GM19043 (cell line): Measurements from ENCODE around the gene CLUH.
A peak's percentile ranks its signal among the peaks of the same experiment; 100 is the strongest.

Experiments
- ATAC-seq: cut with Tn5 transposase; IDR thresholded peaks from one replicate; pipeline ENCODE4 v1.9.1; 2021; ENCODE audit warnings: low read depth; ENCODE audit not compliant: unreplicated experiment

CLUH gene

GRCh38 chr17:2719861-2720260 is 8.3 kb upstream of the CLUH start:
- no peak for ATAC-seq

- no peak for ATAC-seq
Measured at GRCh38 chr17:2718150-2718938, 6.8 kb upstream of the CLUH start.

GRCh38 chr17:2716649-2717048 is 5.1 kb upstream of the CLUH start:
- no peak for ATAC-seq

GRCh38 chr17:2713881-2714280 is 2.3 kb upstream of the CLUH start:
- ATAC-seq: no peak

GRCh38 chr17:2712300-2713043 is 908 bp upstream of the CLUH start:
- ATAC-seq: no peak

GRCh38 chr17:2710803-2711607 is 559 bp downstream of the CLUH start:
- peak; percentile 10 for ATAC-seq

GRCh38 chr17:2710071-2710802 is 1.3 kb downstream of the CLUH start:
- ATAC-seq: no peak

GRCh38 chr17:2709183-2709661 is 2.3 kb downstream of the CLUH start:
- ATAC-seq: no peak

GRCh38 chr17:2708585-2709182 is 2.9 kb downstream of the CLUH start:
- no peak for ATAC-seq

- ATAC-seq: no peak
Measured at GRCh38 chr17:2707721-2708584, 3.6 kb downstream of the CLUH start.

- no peak for ATAC-seq
Measured at GRCh38 chr17:2706911-2707510, 4.6 kb downstream of the CLUH start.

GRCh38 chr17:2705888-2706795 is 5.4 kb downstream of the CLUH start:
- ATAC-seq: no peak

- no peak for ATAC-seq
Measured at GRCh38 chr17:2705263-2705662, 6.3 kb downstream of the CLUH start.

- ATAC-seq: no peak
Measured at GRCh38 chr17:2704890-2705248, 6.7 kb downstream of the CLUH start.

GRCh38 chr17:2704031-2704889 is 7.3 kb downstream of the CLUH start:
- no peak for ATAC-seq

- no peak for ATAC-seq
Measured at GRCh38 chr17:2703606-2704005, 8.0 kb downstream of the CLUH start.

GRCh38 chr17:2703181-2703580 is 8.4 kb downstream of the CLUH start:
- ATAC-seq: no peak
